HepG2 (cell line): Measurements from ENCODE around the gene RPL3. TPM values are rescaled to one million over a fixed set of nuclear protein-coding genes. Genes with fewer than 3 reads are reported as not detected.
A peak's percentile ranks its signal among the peaks of the same experiment; 100 is the strongest.

Source experiments
- ATAC-seq: fragments of 200-7000 bp; cut with Tn5 transposase; 3 replicates; pipeline ENCODE4 v1.9.1; 2020; ENCODE audit warnings: mild to moderate bottlenecking, moderate library complexity
- BruUV-seq: library from RNA; stranded (reverse); fragments of 400-500 nt; replicated peaks from 2 replicates; lab custom pipeline; 2021; lab: Mats Ljungman, UMichigan
- CTCF ChIA-PET: fragments of 300-600 bp; formaldehyde crosslinking; extraction: SDS; loops from one replicate; lab custom pipeline; 2021; ENCODE audit warnings: low total read pairs, inconsistent platforms, low intra/inter-chr PET ratio; lab: Yijun Ruan, JAX
- POLR2A ChIA-PET: fragments of 350-600 bp; sonication (Branson Sonifier 250); formaldehyde crosslinking; loops from one replicate; lab custom pipeline; 2020; ENCODE audit warnings: antibody characterized with exemption, inconsistent platforms; lab: Yijun Ruan, JAX
- DNase-seq: peaks from one replicate; pipeline ENCODE4 v3.0.0-alpha.2; 2015; ENCODE audit warnings: low spot score
- FAIRE-seq: peaks from 3 replicates; lab custom pipeline; 2011; peaks lifted over from hg19 to GRCh38; lab: Jason Lieb, UNC
- H2AFZ ChIP-seq: one replicate; pipeline ENCODE4 v1.6.1; 2011; ENCODE audit warnings: low read length, inconsistent platforms
- H3K27ac ChIP-seq: fragments of 300-600 bp; 3 replicates; pipeline ENCODE4 v1.8.0; 2011; ENCODE audit warnings: mixed run types, mild to moderate bottlenecking, mixed read lengths, low read length, inconsistent platforms; ENCODE audit not compliant: insufficient read depth; ENCODE audit errors: extremely low read length
- H3K27me3 ChIP-seq, 2 experiments: fragments of 200-600 bp in 1 of 2; 2 replicates in 1 of 2; 3 replicates in 1 of 2; pipeline versions ENCODE4 v1.6.0 to v1.8.0; 2011; ENCODE audit warnings: low read length in 2 of 2, mild to moderate bottlenecking in 2 of 2, moderate library complexity in 2 of 2, inconsistent platforms in 1 of 2; ENCODE audit not compliant: insufficient read depth in 2 of 2, control insufficient read depth in 1 of 2
- H3K36me3 ChIP-seq, 2 experiments: fragments of 200-600 bp in 1 of 2; replicated peaks in 1 of 2; 2 replicates in 1 of 2; 3 replicates in 1 of 2; pipeline versions ENCODE4 v1.5.1 to v1.8.0; 2011; ENCODE audit warnings: low read length in 2 of 2, inconsistent platforms in 1 of 2; ENCODE audit not compliant: insufficient read depth in 2 of 2, control insufficient read depth in 1 of 2
- H3K4me1 ChIP-seq: 2 replicates; pipeline ENCODE4 v1.5.1; 2012; ENCODE audit warnings: low read length, inconsistent platforms; ENCODE audit not compliant: insufficient read depth
- H3K4me2 ChIP-seq: 2 replicates; pipeline ENCODE4 v1.6.0; 2011; ENCODE audit warnings: low read depth, low read length, inconsistent platforms
- H3K4me3 ChIP-seq, 3 experiments: fragments of 200-600 bp in 1 of 3; sonication (generic), shearing (Covaris generic) in 1 of 3; replicated peaks in 1 of 3; 2 replicates each; pipeline ENCODE4 v1.5.1; 2011 to 2016; ENCODE audit warnings: low read length in 3 of 3, inconsistent platforms in 2 of 3, low read depth in 2 of 3, mild to moderate bottlenecking in 2 of 3, control low read depth in 1 of 3, mixed read lengths in 1 of 3; ENCODE audit not compliant: insufficient read depth in 1 of 3
- H3K79me2 ChIP-seq: one replicate; pipeline ENCODE4 v1.6.1; 2011; ENCODE audit warnings: low read length, inconsistent platforms; ENCODE audit not compliant: insufficient read depth
- H3K9ac ChIP-seq: 2 replicates; pipeline ENCODE4 v1.6.0; 2011; ENCODE audit warnings: mild to moderate bottlenecking, low read depth, low read length, inconsistent platforms; ENCODE audit not compliant: insufficient read depth
- H3K9me3 ChIP-seq: 2 replicates; pipeline ENCODE4 v1.5.1; 2012; ENCODE audit warnings: mild to moderate bottlenecking, low read length
- H4K20me1 ChIP-seq: 2 replicates; pipeline ENCODE4 v1.6.0; 2011; ENCODE audit warnings: inconsistent platforms, mild to moderate bottlenecking, low read length, moderate library complexity; ENCODE audit not compliant: insufficient read depth
- BHLHE40 ChIP-seq: IDR thresholded peaks from 2 replicates; pipeline ENCODE4 v1.6.1; 2011; ENCODE audit warnings: low read length, improper control_type of control experiment
- BRD4 ChIP-seq: sonication (generic); formaldehyde crosslinking; IDR thresholded peaks from 2 replicates; pipeline ENCODE4 v1.4.0; 2020; ENCODE audit warnings: missing genetic modification reagents
- EP300 ChIP-seq, 3 experiments: sonication (generic) in 1 of 3; formaldehyde crosslinking in 1 of 3; IDR thresholded peaks; 2 replicates each; pipeline versions ENCODE4 v1.5.1 to v1.6.1; 2011 to 2020; ENCODE audit warnings: low read depth in 2 of 3, low read length in 2 of 3, borderline replicate concordance in 1 of 3, improper control_type of control experiment in 1 of 3, mild to moderate bottlenecking in 1 of 3, missing genetic modification reagents in 1 of 3, moderate library complexity in 1 of 3
- KDM2A ChIP-seq: sonication (generic); formaldehyde crosslinking; IDR thresholded peaks from 2 replicates; pipeline ENCODE4 v1.4.0; 2020; ENCODE audit warnings: low read depth, missing genetic modification reagents, borderline replicate concordance
- MATR3 ChIP-seq: sonication (generic); formaldehyde crosslinking; IDR thresholded peaks from 2 replicates; pipeline ENCODE4 v1.4.0; 2020; ENCODE audit warnings: missing genetic modification reagents
- NR2F2 ChIP-seq: IDR thresholded peaks from 2 replicates; pipeline ENCODE4 v1.6.1; 2012; ENCODE audit warnings: low read depth, inconsistent platforms, borderline replicate concordance
- PCBP1 ChIP-seq: fragments of 200-400 bp; formaldehyde crosslinking; IDR thresholded peaks from 2 replicates; pipeline ENCODE4 v1.6.1; 2017; ENCODE audit warnings: mild to moderate bottlenecking, low read depth, low read length, borderline replicate concordance
- RAD51 ChIP-seq: fragments of 450-650 bp; IDR thresholded peaks from 2 replicates; pipeline ENCODE4 v1.6.1; 2016; ENCODE audit warnings: borderline replicate concordance
- SAFB2 ChIP-seq: sonication (generic); formaldehyde crosslinking; IDR thresholded peaks from 2 replicates; pipeline ENCODE4 v1.5.1; 2020; ENCODE audit warnings: missing genetic modification reagents, low read depth, mild to moderate bottlenecking, borderline replicate concordance
- SRF ChIP-seq: IDR thresholded peaks from 2 replicates; pipeline ENCODE4 v1.6.1; 2011; ENCODE audit warnings: mild to moderate bottlenecking, low read depth, low read length, moderate library complexity
- ZFP36L2 ChIP-seq: sonication (generic); formaldehyde crosslinking; IDR thresholded peaks from 2 replicates; pipeline ENCODE4 v1.4.0; 2020; ENCODE audit warnings: missing genetic modification reagents
- ZNF17 ChIP-seq: sonication (generic); formaldehyde crosslinking; IDR thresholded peaks from 2 replicates; pipeline ENCODE4 v1.5.0; 2020; ENCODE audit warnings: mild to moderate bottlenecking, missing genetic modification reagents
- ZNF432 ChIP-seq: sonication (generic); formaldehyde crosslinking; IDR thresholded peaks from 2 replicates; pipeline ENCODE4 v1.5.0; 2020; ENCODE audit warnings: missing genetic modification reagents, mild to moderate bottlenecking, borderline replicate concordance
- ZNF552 ChIP-seq: sonication (generic); formaldehyde crosslinking; IDR thresholded peaks from 2 replicates; pipeline ENCODE4 v1.9.0; 2022; ENCODE audit warnings: missing genetic modification reagents, mild to moderate bottlenecking, borderline replicate concordance
- ZNF619 ChIP-seq: sonication (generic); formaldehyde crosslinking; IDR thresholded peaks from 2 replicates; pipeline ENCODE4 v1.4.0; 2020; ENCODE audit warnings: mild to moderate bottlenecking, missing genetic modification reagents
- ZNF792 ChIP-seq: IDR thresholded peaks from 2 replicates; pipeline ENCODE4 v1.6.1; 2016
- WGBS: methylation state at CpG from one replicate; pipeline ENCODE4 v1.1.6; 2017; ENCODE audit warnings: low lambda C conversion rate; 5-methylcytosine and 5-hydroxymethylcytosine counted together
- in situ Hi-C: cut with HindIII; loops from 2 replicates; pipeline ENCODE4 v1.10.0; 2017; ENCODE audit warnings: low pct_unique_long_range_greater_than_20kb; ENCODE audit not compliant: extremely low pct_ligation_motif_present
- intact Hi-C: fragments of 100-400 bp; cut with micrococcal nuclease; formaldehyde crosslinking; loops from one replicate; pipeline ENCODE4 v1.10.0; 2022; ENCODE audit not compliant: unreplicated experiment
- polyA plus RNA-seq, 8 experiments: library from polyadenylated mRNA; depleted of rRNA in 3 of 8; stranded (reverse) in 7 of 8; unstranded in 1 of 8; fragments of >200 nt; fragmentation: Illumina TruSeq in 4 of 8; extraction: Trizol in 4 of 8; gene quantifications; 2 replicates each; pipeline versions ENCODE4 v1.2.1 to v1.2.3, GENCODE V29; 2011 to 2016; ENCODE audit warnings: low read depth in 4 of 8, missing spikeins in 1 of 8, mixed read lengths in 1 of 8; ENCODE audit not compliant: insufficient read depth in 1 of 8
- total RNA-seq, 5 experiments: library from RNA; depleted of rRNA; stranded (reverse); fragments of >200 nt; fragmentation: Illumina TruSeq; extraction: Trizol; gene quantifications; 2 replicates each; pipeline ENCODE4 v1.2.3, GENCODE V29; 2016; ENCODE audit warnings: low read depth in 1 of 5
- TF ChIP-seq, protein P1 (sequence below): sonication (generic); formaldehyde crosslinking; IDR thresholded peaks from one replicate; pipeline ENCODE4 v1.5.1; 2020; ENCODE audit warnings: mild to moderate bottlenecking, missing genetic modification reagents; ENCODE audit errors: not compliant biosample characterization

RPL3 gene
- total and polyA plus RNA-seq, 2 of the 13 experiments (the other 11 are each of a cell fraction or from before 2014, with no cell fraction given) = 1,051 to 3,279 TPM

DNA sequence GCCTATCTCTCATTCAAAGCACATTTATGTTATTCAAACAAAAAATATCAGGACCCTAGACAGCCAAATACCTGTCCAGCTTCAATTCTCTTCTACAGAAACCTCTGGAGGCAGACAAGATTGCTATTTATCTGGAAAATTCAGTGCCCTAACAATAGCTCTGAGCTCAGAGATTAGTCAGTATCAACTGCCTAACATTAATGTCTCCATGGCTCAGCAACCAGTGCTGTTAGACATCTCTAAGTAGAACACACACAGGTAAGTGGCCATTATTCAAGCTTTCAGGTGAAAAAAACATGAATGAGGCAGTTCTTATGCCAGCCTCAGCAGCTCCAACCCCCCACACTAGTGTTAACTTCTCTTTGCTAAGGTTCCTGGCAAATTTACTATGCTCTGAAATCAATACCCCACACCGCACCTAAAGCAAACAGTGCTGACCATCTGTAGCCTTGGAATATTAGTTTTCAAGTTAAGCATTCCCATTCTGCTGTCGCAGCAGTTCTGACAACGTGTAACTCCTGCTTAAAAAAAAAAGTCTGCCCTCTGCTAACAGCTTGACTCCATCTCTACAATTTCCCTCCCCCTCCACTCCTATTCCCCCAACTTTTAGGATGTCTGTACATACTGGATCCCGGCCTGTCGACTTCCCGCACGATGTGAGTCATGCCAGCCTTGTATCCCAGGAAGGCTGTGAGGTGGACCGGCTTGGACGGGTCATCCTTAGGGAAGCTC, 1.5 kb downstream of the RPL3 start:
- H3K36me3 ChIP-seq = peaks cover 40 to 58% of the 10 kb centered on the region in 2 experiments
- peak overlapping the region; percentile 97 for H3K27ac ChIP-seq
- ChIA-PET CTCF (no interaction called here), POLR2A (interaction anchor here (0.8 to 5.2 kb wide), 23 partner anchors 8 to 393 kb away, joined by 4 to 93 read pairs (median 16); partner anchors contain the start of genes ATF4, CBX7, PDGFB and RPS19BP1)
- peak overlapping the region; percentile 94 for H3K4me2 ChIP-seq
- FAIRE-seq (no peak), DNase-seq (no peak), ATAC-seq (peak; percentile 3; the same call in 2 of the 3 replicates)
- H3K79me2 ChIP-seq = peaks cover 46% of the 10 kb centered on the region
- peak overlapping the region; percentile 98 for H3K9ac ChIP-seq
- H3K4me3 ChIP-seq = peak overlapping the region; percentile 76 to 94 (median 87)
- no peaks in the 10 kb centered on the region for H3K9me3 ChIP-seq
- intact Hi-C loops = loop anchor here (5.0 kb wide), 1 partner anchor 76 kb away; the partner anchor contains the start of gene PDGFB
- WGBS = 0% methylated on average over 9 of the region's 9 CpGs
- H4K20me1 ChIP-seq = peaks cover 62% of the 10 kb centered on the region
- H3K27me3 ChIP-seq = no peaks in the 10 kb centered on the region; a peak in 1 of 5 replicates
- H2AFZ ChIP-seq = no peak overlapping the region
- in situ Hi-C loops = no loop called here
- peaks cover 53% of the 10 kb centered on the region for H3K4me1 ChIP-seq
- BruUV-seq = no TSS peak
- TF ChIP-seq ZNF17 (CRISPR knock-in tag) (no peak), NR2F2 (no peak), BHLHE40 (no peak), SRF (no peak), SAFB2 (no peak), ZFP36L2 (CRISPR knock-in tag) (no peak), EP300 (IDR thresholded peaks at IDR 0.05; ENCODE audit: low read depth in 2 of 2, low read length in 2 of 2) (no peak), EP300 (CRISPR knock-in tag; IDR thresholded peaks at IDR 0.05; ENCODE audit: borderline replicate concordance) (no peak), PCBP1 (no peak), RAD51 (no peak), BRD4 (CRISPR knock-in tag) (no peak), ZNF432 (CRISPR knock-in tag) (no peak), ZNF552 (CRISPR knock-in tag) (no peak), MATR3 (CRISPR knock-in tag) (no peak), ZNF619 (CRISPR knock-in tag) (no peak), ZNF792 (no peak), KDM2A (no peak)
- TF ChIP-seq, protein P1, sequence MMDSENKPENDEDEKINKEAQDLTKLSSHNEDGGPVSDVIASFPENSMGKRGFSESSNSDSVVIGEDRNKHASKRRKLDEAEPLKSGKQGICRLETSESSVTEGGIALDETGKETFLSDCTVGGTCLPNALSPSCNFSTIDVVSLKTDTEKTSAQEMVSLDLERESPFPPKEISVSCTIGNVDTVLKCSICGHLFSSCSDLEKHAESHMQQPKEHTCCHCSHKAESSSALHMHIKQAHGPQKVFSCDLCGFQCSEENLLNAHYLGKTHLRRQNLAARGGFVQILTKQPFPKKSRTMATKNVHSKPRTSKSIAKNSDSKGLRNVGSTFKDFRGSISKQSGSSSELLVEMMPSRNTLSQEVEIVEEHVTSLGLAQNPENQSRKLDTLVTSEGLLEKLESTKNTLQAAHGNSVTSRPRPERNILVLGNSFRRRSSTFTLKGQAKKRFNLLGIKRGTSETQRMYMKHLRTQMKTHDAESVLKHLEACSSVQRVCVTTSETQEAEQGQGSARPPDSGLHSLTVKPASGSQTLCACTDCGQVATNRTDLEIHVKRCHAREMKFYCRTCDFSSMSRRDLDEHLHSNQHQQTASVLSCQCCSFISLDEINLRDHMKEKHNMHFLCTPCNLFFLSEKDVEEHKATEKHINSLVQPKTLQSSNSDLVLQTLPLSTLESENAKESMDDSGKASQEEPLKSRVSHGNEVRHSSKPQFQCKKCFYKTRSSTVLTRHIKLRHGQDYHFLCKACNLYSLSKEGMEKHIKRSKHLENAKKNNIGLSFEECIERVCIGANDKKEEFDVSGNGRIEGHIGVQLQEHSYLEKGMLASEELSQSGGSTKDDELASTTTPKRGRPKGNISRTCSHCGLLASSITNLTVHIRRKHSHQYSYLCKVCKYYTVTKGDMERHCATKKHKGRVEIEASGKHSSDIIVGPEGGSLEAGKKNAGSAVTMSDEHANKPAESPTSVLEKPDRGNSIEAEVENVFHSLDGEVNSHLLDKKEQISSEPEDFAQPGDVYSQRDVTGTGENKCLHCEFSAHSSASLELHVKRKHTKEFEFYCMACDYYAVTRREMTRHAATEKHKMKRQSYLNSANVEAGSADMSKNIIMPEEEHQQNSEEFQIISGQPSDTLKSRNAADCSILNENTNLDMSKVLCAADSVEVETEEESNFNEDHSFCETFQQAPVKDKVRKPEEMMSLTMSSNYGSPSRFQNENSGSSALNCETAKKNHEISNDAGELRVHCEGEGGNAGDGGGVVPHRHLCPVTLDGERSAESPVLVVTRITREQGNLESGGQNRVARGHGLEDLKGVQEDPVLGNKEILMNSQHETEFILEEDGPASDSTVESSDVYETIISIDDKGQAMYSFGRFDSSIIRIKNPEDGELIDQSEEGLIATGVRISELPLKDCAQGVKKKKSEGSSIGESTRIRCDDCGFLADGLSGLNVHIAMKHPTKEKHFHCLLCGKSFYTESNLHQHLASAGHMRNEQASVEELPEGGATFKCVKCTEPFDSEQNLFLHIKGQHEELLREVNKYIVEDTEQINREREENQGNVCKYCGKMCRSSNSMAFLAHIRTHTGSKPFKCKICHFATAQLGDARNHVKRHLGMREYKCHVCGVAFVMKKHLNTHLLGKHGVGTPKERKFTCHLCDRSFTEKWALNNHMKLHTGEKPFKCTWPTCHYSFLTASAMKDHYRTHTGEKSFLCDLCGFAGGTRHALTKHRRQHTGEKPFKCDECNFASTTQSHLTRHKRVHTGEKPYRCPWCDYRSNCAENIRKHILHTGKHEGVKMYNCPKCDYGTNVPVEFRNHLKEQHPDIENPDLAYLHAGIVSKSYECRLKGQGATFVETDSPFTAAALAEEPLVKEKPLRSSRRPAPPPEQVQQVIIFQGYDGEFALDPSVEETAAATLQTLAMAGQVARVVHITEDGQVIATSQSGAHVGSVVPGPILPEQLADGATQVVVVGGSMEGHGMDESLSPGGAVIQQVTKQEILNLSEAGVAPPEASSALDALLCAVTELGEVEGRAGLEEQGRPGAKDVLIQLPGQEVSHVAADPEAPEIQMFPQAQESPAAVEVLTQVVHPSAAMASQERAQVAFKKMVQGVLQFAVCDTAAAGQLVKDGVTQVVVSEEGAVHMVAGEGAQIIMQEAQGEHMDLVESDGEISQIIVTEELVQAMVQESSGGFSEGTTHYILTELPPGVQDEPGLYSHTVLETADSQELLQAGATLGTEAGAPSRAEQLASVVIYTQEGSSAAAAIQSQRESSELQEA (CRISPR knock-in tag) = no peak
